ENCODE data around the gene EFNA4.

Gene EFNA4

DNA sequence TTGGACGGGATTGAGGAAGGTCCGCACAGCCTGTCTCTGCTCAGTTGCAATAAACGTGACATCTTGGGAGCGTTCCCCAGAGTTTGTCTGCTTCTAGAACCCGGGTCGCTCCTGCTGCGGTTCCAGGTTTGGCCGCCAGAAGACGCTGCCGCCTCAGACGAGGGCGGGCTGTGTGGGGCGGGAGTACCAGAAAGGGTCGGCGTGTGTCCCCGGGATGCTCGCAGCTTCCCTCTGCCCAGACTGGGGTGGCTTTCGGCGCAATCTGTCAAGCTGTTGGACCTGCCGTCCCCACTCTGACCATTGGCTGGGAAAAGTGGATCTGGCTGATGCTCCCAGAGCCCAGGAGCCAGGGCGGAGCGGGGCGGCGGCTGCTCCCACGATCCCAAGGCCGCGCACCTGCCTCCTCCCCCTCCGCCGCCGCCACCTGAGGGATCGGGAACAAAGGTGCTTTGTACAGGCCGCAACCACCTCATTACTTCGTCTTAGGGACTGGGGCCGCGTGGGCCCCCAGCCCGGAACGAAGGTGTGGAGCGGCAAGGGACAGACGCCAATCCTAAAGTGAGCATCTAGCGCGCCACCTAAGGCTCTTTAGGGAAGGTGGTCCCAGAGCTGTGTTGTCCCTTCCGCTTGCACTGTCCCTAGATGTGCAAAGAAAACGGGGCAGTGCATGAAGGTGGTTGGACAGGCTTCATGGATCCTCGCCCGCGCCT, 683 bp upstream of the EFNA4 start:
- H3K9me3 ChIP-seq (ENCODE audit: control insufficient read depth, insufficient read depth, low read length): no peaks in the 10 kb centered on the region
- peaks cover 46% of the 10 kb centered on the region for H3K4me1 ChIP-seq (ENCODE audit: control insufficient read depth, low read length)
- peaks cover 4% of the 10 kb centered on the region; the same call in 1 of the 2 replicates for H3F3A ChIP-seq (ENCODE audit: control insufficient read depth, insufficient read depth)
- H3K27ac ChIP-seq (ENCODE audit: low read depth, low read length): no peak overlapping the region
- peak overlapping the region; percentile 95 for H3K4me2 ChIP-seq (ENCODE audit: low read length)
- H3K36me3 ChIP-seq (ENCODE audit: control insufficient read depth, low read length): peaks cover 28% of the 10 kb centered on the region
- no peaks in the 10 kb centered on the region for H3K9me2 ChIP-seq (replicated peaks; ENCODE audit: control insufficient read depth, low read length)
- H3K27me3 ChIP-seq (ENCODE audit: control insufficient read depth, low read length): no peaks in the 10 kb centered on the region
- H3K79me2 ChIP-seq (ENCODE audit: control insufficient read depth, low read length): peaks cover 19% of the 10 kb centered on the region
- TF ChIP-seq, protein P1, sequence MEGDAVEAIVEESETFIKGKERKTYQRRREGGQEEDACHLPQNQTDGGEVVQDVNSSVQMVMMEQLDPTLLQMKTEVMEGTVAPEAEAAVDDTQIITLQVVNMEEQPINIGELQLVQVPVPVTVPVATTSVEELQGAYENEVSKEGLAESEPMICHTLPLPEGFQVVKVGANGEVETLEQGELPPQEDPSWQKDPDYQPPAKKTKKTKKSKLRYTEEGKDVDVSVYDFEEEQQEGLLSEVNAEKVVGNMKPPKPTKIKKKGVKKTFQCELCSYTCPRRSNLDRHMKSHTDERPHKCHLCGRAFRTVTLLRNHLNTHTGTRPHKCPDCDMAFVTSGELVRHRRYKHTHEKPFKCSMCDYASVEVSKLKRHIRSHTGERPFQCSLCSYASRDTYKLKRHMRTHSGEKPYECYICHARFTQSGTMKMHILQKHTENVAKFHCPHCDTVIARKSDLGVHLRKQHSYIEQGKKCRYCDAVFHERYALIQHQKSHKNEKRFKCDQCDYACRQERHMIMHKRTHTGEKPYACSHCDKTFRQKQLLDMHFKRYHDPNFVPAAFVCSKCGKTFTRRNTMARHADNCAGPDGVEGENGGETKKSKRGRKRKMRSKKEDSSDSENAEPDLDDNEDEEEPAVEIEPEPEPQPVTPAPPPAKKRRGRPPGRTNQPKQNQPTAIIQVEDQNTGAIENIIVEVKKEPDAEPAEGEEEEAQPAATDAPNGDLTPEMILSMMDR (IDR thresholded peaks at IDR 0.05; ENCODE audit: low read depth, low read length, poor library complexity, severe bottlenecking): peak; percentile 79
- TF ChIP-seq EZH2phosphoT487 (IDR thresholded peaks at IDR 0.05; ENCODE audit: borderline replicate concordance, low read length): no peak
- peak overlapping the region; percentile 95 for H3K4me3 ChIP-seq (ENCODE audit: low read length)
- peaks cover 10% of the 10 kb centered on the region; the same call in 1 of the 2 replicates for H4K20me1 ChIP-seq (ENCODE audit: control insufficient read depth, insufficient read depth, low read depth, low read length)

DNA sequence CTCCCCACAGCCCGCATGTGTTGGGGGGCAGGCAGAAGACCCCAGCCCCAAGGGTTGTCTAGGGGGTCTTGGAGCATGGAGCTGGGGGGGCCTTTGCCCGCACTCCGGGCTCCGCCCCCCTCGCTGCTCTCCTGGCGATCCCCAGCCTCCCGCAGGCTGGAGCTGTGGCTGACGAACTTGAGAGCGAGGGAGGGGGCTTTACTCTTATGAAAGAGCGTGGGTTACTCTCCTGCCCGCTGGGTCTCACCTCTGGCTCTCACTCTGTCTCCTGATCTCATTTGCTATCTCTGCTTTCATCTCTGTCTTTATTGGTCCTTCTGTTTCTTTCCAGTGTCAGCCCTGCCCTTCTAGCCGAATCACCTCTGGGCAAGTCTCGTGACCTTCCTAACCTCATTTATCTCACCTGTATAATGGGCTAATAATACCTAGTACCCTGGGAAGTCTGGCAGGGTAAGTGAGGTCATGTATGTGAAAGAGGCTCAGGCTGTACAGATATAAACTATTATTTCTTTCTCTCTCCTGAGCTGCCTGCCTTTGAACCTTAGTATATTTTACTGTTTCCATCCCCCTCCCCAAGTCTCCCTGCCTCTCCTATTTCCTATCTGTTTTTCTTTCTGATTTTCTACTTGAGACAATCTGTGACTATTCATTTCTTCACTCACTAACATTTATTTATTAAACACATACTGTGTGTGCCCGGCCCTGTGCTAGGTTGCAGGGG, 731 bp downstream of the EFNA4 start:
- H3K4me2 ChIP-seq (ENCODE audit: low read length): peak overlapping the region; percentile 95
- peaks cover 31% of the 10 kb centered on the region for H3K36me3 ChIP-seq (ENCODE audit: control insufficient read depth, low read length)
- peak overlapping the region; percentile 95 for H3K4me3 ChIP-seq (ENCODE audit: low read length)
- no peak for TF ChIP-seq EZH2phosphoT487 (IDR thresholded peaks at IDR 0.05; ENCODE audit: borderline replicate concordance, low read length)
- TF ChIP-seq, protein P1 (IDR thresholded peaks at IDR 0.05; ENCODE audit: low read depth, low read length, poor library complexity, severe bottlenecking): no peak
- H3K79me2 ChIP-seq (ENCODE audit: control insufficient read depth, low read length): peaks cover 19% of the 10 kb centered on the region
- no peaks in the 10 kb centered on the region for H3K9me3 ChIP-seq (ENCODE audit: control insufficient read depth, insufficient read depth, low read length)
- H3K9me2 ChIP-seq (replicated peaks; ENCODE audit: control insufficient read depth, low read length): no peaks in the 10 kb centered on the region
- H3F3A ChIP-seq (ENCODE audit: control insufficient read depth, insufficient read depth): peaks cover 4% of the 10 kb centered on the region; the same call in 1 of the 2 replicates
- H3K4me1 ChIP-seq (ENCODE audit: control insufficient read depth, low read length): peaks cover 46% of the 10 kb centered on the region
- H3K27me3 ChIP-seq (ENCODE audit: control insufficient read depth, low read length): no peaks in the 10 kb centered on the region
- peak overlapping the region; percentile 56; the same call in 1 of the 2 replicates for H3K27ac ChIP-seq (ENCODE audit: low read depth, low read length)
- peaks cover 10% of the 10 kb centered on the region; the same call in 1 of the 2 replicates for H4K20me1 ChIP-seq (ENCODE audit: control insufficient read depth, insufficient read depth, low read depth, low read length)

DNA sequence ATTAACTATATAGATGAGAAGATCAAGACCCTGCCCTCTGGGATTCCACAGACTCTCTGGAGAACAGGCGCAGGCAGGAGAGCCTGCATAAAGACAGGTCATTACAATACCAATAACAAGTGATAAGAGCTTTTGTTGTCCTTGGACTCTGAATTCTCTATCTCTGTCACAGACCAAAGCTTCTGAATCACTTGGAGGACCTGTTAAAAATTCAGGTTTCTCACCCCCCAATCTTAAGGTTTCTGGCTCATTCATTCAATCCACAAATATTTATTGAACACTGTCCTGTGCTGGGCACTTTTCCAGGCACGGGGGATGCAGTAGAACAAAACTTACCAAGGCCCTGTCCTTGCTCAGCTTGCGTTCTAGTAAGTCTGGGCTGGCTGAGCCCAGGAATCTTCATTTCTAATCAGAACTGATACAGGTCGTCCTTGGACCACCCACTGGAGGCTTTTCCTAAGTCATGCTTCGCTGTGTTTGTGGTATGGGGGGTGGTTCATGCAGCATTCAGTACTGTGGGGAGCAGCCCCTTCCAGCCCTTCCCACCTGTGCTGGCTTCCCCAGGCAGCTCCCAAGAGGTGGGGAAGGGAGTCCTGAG, 1.4 kb downstream of the EFNA4 start:
- no peaks in the 10 kb centered on the region for H3K9me2 ChIP-seq (replicated peaks; ENCODE audit: control insufficient read depth, low read length)
- H3F3A ChIP-seq (ENCODE audit: control insufficient read depth, insufficient read depth): peaks cover 4% of the 10 kb centered on the region; the same call in 1 of the 2 replicates
- H3K9me3 ChIP-seq (ENCODE audit: control insufficient read depth, insufficient read depth, low read length): no peaks in the 10 kb centered on the region
- peaks cover 53% of the 10 kb centered on the region for H3K4me1 ChIP-seq (ENCODE audit: control insufficient read depth, low read length)
- H3K27ac ChIP-seq (ENCODE audit: low read depth, low read length): no peak overlapping the region
- peak overlapping the region; percentile 95 for H3K4me2 ChIP-seq (ENCODE audit: low read length)
- peaks cover 10% of the 10 kb centered on the region; the same call in 1 of the 2 replicates for H4K20me1 ChIP-seq (ENCODE audit: control insufficient read depth, insufficient read depth, low read depth, low read length)
- H3K27me3 ChIP-seq (ENCODE audit: control insufficient read depth, low read length): no peaks in the 10 kb centered on the region
- H3K79me2 ChIP-seq (ENCODE audit: control insufficient read depth, low read length): peaks cover 19% of the 10 kb centered on the region
- H3K36me3 ChIP-seq (ENCODE audit: control insufficient read depth, low read length): peaks cover 36% of the 10 kb centered on the region
- H3K4me3 ChIP-seq (ENCODE audit: low read length): peak overlapping the region; percentile 95
- TF ChIP-seq EZH2phosphoT487 (IDR thresholded peaks at IDR 0.05; ENCODE audit: borderline replicate concordance, low read length): no peak
- TF ChIP-seq, protein P1 (IDR thresholded peaks at IDR 0.05; ENCODE audit: low read depth, low read length, poor library complexity, severe bottlenecking): no peak
